ENCODE measurements around the gene ABLIM1.

Gene ABLIM1

DNA sequence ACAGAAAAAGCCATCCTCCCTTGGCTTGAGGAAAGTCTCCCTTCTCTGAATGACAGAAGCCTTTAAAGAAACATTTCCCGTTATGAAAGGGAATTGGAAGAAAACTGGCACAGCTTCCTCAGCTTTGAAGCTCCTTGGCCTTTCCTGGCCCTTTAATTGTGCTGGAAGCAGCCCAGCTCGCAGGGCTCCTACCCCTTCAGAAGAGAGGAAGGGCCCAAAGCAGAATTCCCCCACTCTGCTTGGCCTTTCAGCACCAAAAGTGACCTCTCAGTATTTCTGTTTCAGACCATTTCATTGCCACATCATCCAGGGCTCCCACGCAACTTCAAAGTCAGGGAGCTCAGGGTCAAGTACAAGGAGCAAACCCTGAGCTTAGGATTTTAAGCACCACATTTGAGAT, 258.0 kb downstream of the ABLIM1 start:
- peak overlapping the region; percentile 25 to 94 for H2BK12ac ChIP-seq (ENCODE audit: low read length in 2 of 2)

DNA sequence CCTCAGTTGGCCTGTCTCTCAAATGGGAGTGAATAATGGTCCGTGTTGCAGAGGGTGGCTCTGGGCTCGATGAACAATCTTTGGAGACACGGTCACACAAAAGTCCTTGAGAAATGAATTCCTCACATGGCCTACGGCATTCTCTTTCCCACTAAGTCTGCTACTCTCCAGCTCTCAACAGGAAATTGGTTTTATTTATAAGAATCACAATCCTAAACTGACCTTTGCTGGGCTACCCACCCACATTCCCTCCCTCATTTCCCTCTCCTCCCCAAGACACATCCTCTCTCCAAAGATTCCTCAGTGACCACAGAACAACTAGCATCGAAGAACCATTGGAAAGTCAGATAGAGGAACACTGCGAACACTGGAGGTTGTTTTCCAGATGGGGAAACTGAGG, 258.5 kb downstream of the ABLIM1 start:
- Histone ChIP-seq H3K27me3 (ENCODE audit: control insufficient read depth in 1 of 2, insufficient read depth in 1 of 2, low read length in 2 of 2) (peaks cover 30 to 51% of the 10 kb centered on the region in 2 experiments), H3K79me1 (replicated peaks; ENCODE audit: low read length, poor library complexity, severe bottlenecking) (no peaks in the 10 kb centered on the region), H3K23ac (ENCODE audit: low read length in 2 of 2) (no peak overlapping the region), H3K9me3 (ENCODE audit: control insufficient read depth, low read length) (no peaks in the 10 kb centered on the region), H2AFZ (ENCODE audit: low read depth, low read length) (no peak overlapping the region), H2BK120ac (ENCODE audit: low read depth, low read length) (peak overlapping the region; percentile 93), H3K18ac (ENCODE audit: low read depth in 1 of 2, low read length in 2 of 2) (peak overlapping the region; percentile 94 to 96), H3K4me2 (ENCODE audit: low read length, poor library complexity, severe bottlenecking) (peak overlapping the region; percentile 2), H3K36me3 (ENCODE audit: control insufficient read depth in 1 of 2, insufficient read depth in 2 of 2, low read depth in 1 of 2, low read length in 2 of 2) (no peaks in the 10 kb centered on the region), H3K9ac (ENCODE audit: low read length) (no peak overlapping the region), H3K4me1 (ENCODE audit: control insufficient read depth, insufficient read depth, low read depth, low read length) (peaks cover 17% of the 10 kb centered on the region), H2BK5ac (ENCODE audit: low read depth, low read length, poor library complexity, severe bottlenecking) (no peak overlapping the region), H2BK15ac (ENCODE audit: low read depth, poor library complexity, severe bottlenecking) (peak overlapping the region; percentile 73), H3K27ac (ENCODE audit: low read length, poor library complexity, severe bottlenecking) (no peak overlapping the region), H4K8ac (ENCODE audit: low read length) (peak overlapping the region; percentile 84), H3K4ac (ENCODE audit: low read depth in 1 of 2, low read length in 2 of 2) (peak overlapping the region in 1 of 2 experiments; percentile 70), H2AK5ac (ENCODE audit: low read length, severe bottlenecking) (no peak overlapping the region), H3K4me3 (ENCODE audit: insufficient read depth in 1 of 2, low read depth in 1 of 2, low read length in 2 of 2) (no peak overlapping the region), H3K14ac (ENCODE audit: low read length in 2 of 2) (no peak overlapping the region), H4K91ac (ENCODE audit: low read length) (no peak overlapping the region), H2BK12ac (ENCODE audit: low read length in 2 of 2) (peak overlapping the region; percentile 25 to 94)
- peak; percentile 84 for DNase-seq
- 16% methylated on average over 6 of the region's 6 CpGs for WGBS

More for the DNA sequence above, 258.0 kb downstream of the ABLIM1 start:
- Histone ChIP-seq H2BK120ac (ENCODE audit: low read depth, low read length) (peak overlapping the region; percentile 93), H3K9me3 (ENCODE audit: control insufficient read depth, low read length) (no peaks in the 10 kb centered on the region), H2BK5ac (ENCODE audit: low read depth, low read length, poor library complexity, severe bottlenecking) (no peak overlapping the region), H4K8ac (ENCODE audit: low read length) (peak overlapping the region; percentile 84), H3K4ac (ENCODE audit: low read depth in 1 of 2, low read length in 2 of 2) (peak overlapping the region; percentile 68 to 70), H3K9ac (ENCODE audit: low read length) (no peak overlapping the region), H3K4me3 (ENCODE audit: insufficient read depth in 1 of 2, low read depth in 1 of 2, low read length in 2 of 2) (no peak overlapping the region), H3K27me3 (ENCODE audit: control insufficient read depth in 1 of 2, insufficient read depth in 1 of 2, low read length in 2 of 2) (peaks cover 34 to 49% of the 10 kb centered on the region in 2 experiments), H3K79me1 (replicated peaks; ENCODE audit: low read length, poor library complexity, severe bottlenecking) (no peaks in the 10 kb centered on the region), H3K36me3 (ENCODE audit: control insufficient read depth in 1 of 2, insufficient read depth in 2 of 2, low read depth in 1 of 2, low read length in 2 of 2) (no peaks in the 10 kb centered on the region), H2AK5ac (ENCODE audit: low read length, severe bottlenecking) (no peak overlapping the region), H3K18ac (ENCODE audit: low read depth in 1 of 2, low read length in 2 of 2) (peak overlapping the region; percentile 94 to 96), H3K4me2 (ENCODE audit: low read length, poor library complexity, severe bottlenecking) (peak overlapping the region; percentile 2), H3K4me1 (ENCODE audit: control insufficient read depth, insufficient read depth, low read depth, low read length) (peaks cover 20% of the 10 kb centered on the region), H4K91ac (ENCODE audit: low read length) (peak overlapping the region; percentile 80), H3K23ac (ENCODE audit: low read length in 2 of 2) (no peak overlapping the region), H2AFZ (ENCODE audit: low read depth, low read length) (no peak overlapping the region), H3K14ac (ENCODE audit: low read length in 2 of 2) (no peak overlapping the region), H3K27ac (ENCODE audit: low read length, poor library complexity, severe bottlenecking) (no peak overlapping the region), H2BK15ac (ENCODE audit: low read depth, poor library complexity, severe bottlenecking) (no peak overlapping the region)
- DNase-seq = peak; percentile 89
- WGBS = 9% methylated on average over 2 of the region's 3 CpGs

DNA sequence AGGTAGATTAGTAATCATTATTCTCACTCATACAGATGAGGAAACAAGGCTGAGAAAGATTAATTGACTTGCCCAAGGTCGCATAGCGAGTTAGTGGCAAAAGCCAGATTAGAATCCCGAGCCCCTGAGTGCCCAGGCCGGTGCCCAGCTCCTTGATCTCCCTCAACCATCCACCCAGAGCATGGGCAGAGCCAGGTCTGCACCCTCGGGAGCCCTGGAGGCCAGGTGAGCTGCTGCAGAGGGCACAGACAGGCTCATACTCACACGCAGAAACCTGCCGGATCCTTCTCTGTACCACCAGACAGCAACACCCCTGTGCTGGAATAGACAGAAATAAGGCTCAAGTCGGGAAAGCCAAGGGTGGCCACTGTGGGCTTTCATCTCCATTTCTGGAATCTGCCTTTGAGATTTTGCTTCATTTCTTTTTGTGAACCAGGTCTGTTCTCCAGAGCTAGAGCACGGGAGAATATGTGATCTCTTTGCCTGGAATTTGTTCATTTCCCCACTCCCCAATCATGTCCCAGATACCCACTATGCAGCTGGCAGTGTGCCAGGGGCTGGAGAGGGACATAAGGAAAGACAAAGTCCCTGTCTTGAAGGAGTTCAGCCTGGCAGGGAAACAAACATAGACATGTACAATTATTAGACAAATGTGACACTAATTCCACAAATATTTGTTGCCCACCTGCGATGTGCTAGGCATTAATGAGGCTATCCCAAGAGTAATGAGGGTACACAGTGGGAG, 259.3 kb downstream of the ABLIM1 start:
- H2BK15ac ChIP-seq (ENCODE audit: low read depth, poor library complexity, severe bottlenecking) = peak overlapping the region; percentile 44
- H3K9ac ChIP-seq (ENCODE audit: low read length) = no peak overlapping the region
- H3K27me3 ChIP-seq (ENCODE audit: control insufficient read depth in 1 of 2, insufficient read depth in 1 of 2, low read length in 2 of 2) = peaks cover 26 to 57% of the 10 kb centered on the region in 2 experiments
- H3K4me3 ChIP-seq (ENCODE audit: insufficient read depth in 1 of 2, low read depth in 1 of 2, low read length in 2 of 2) = no peak overlapping the region
- H4K91ac ChIP-seq (ENCODE audit: low read length) = peak overlapping the region; percentile 77
- H2BK12ac ChIP-seq (ENCODE audit: low read length in 2 of 2) = peak overlapping the region; percentile 91 to 92
- H2AK5ac ChIP-seq (ENCODE audit: low read length, severe bottlenecking) = no peak overlapping the region
- H4K8ac ChIP-seq (ENCODE audit: low read length) = peak overlapping the region; percentile 47
- peak overlapping the region; percentile 40 to 90 for H3K18ac ChIP-seq (ENCODE audit: low read depth in 1 of 2, low read length in 2 of 2)
- peaks cover 9% of the 10 kb centered on the region for H3K4me1 ChIP-seq (ENCODE audit: control insufficient read depth, insufficient read depth, low read depth, low read length)
- no peaks in the 10 kb centered on the region for H3K36me3 ChIP-seq (ENCODE audit: control insufficient read depth in 1 of 2, insufficient read depth in 2 of 2, low read depth in 1 of 2, low read length in 2 of 2)
- H3K9me3 ChIP-seq (ENCODE audit: control insufficient read depth, low read length) = no peaks in the 10 kb centered on the region
- H2BK5ac ChIP-seq (ENCODE audit: low read depth, low read length, poor library complexity, severe bottlenecking) = no peak overlapping the region
- H2AFZ ChIP-seq (ENCODE audit: low read depth, low read length) = no peak overlapping the region
- 89% methylated on average over 9 of the region's 10 CpGs for WGBS
- H3K4me2 ChIP-seq (ENCODE audit: low read length, poor library complexity, severe bottlenecking) = no peak overlapping the region
- DNase-seq = peak; percentile 24
- H3K4ac ChIP-seq (ENCODE audit: low read depth in 1 of 2, low read length in 2 of 2) = peak overlapping the region; percentile 67 to 75
- H3K23ac ChIP-seq (ENCODE audit: low read length in 2 of 2) = no peak overlapping the region
- H3K27ac ChIP-seq (ENCODE audit: low read length, poor library complexity, severe bottlenecking) = no peak overlapping the region
- H3K14ac ChIP-seq (ENCODE audit: low read length in 2 of 2) = peak overlapping the region in 1 of 2 experiments; percentile 26
- H3K79me1 ChIP-seq (replicated peaks; ENCODE audit: low read length, poor library complexity, severe bottlenecking) = no peaks in the 10 kb centered on the region
- peak overlapping the region; percentile 39 for H2BK120ac ChIP-seq (ENCODE audit: low read depth, low read length)

DNA sequence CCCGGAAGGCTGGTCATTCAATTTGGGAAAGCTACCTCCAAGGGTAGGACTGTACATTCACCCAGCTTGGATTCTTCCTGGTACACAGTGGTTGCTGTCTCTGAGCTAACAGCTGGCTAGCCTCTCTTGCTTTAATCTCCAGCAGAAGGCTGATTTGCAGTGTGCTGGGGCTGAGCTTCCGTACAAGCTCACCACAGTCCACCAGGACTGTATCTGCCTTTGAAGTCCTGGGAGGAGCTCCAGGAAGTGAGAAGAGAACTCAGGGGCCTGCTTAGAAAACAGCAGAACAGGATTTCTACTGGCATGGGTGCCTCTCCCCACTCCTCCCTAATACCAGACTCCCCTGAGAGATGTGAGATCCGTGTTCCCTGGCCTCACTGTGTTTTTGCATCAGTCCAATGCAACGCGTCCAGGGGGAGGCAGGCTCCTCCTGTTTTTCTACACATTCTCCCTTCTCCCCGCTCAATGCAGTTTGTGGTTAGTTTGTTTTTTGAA, 260.4 kb downstream of the ABLIM1 start:
- Histone ChIP-seq H3K4me1 (ENCODE audit: control insufficient read depth, insufficient read depth, low read depth, low read length) (peaks cover 10% of the 10 kb centered on the region), H3K4me3 (ENCODE audit: insufficient read depth in 1 of 2, low read depth in 1 of 2, low read length in 2 of 2) (peak overlapping the region in 1 of 2 experiments; percentile 68), H3K14ac (ENCODE audit: low read length in 2 of 2) (no peak overlapping the region), H3K79me1 (replicated peaks; ENCODE audit: low read length, poor library complexity, severe bottlenecking) (no peaks in the 10 kb centered on the region), H2BK120ac (ENCODE audit: low read depth, low read length) (no peak overlapping the region), H2BK5ac (ENCODE audit: low read depth, low read length, poor library complexity, severe bottlenecking) (no peak overlapping the region), H2BK12ac (ENCODE audit: low read length in 2 of 2) (peak overlapping the region in 1 of 2 experiments; percentile 61), H2AFZ (ENCODE audit: low read depth, low read length) (no peak overlapping the region), H2AK5ac (ENCODE audit: low read length, severe bottlenecking) (no peak overlapping the region), H3K36me3 (ENCODE audit: control insufficient read depth in 1 of 2, insufficient read depth in 2 of 2, low read depth in 1 of 2, low read length in 2 of 2) (no peaks in the 10 kb centered on the region), H4K8ac (ENCODE audit: low read length) (peak overlapping the region; percentile 27), H3K9ac (ENCODE audit: low read length) (peak overlapping the region; percentile 61), H4K91ac (ENCODE audit: low read length) (peak overlapping the region; percentile 83), H3K4ac (ENCODE audit: low read depth in 1 of 2, low read length in 2 of 2) (peak overlapping the region in 1 of 2 experiments; percentile 50), H3K27me3 (ENCODE audit: control insufficient read depth in 1 of 2, insufficient read depth in 1 of 2, low read length in 2 of 2) (peaks cover 16 to 55% of the 10 kb centered on the region in 2 experiments), H3K4me2 (ENCODE audit: low read length, poor library complexity, severe bottlenecking) (no peak overlapping the region), H3K27ac (ENCODE audit: low read length, poor library complexity, severe bottlenecking) (no peak overlapping the region), H2BK15ac (ENCODE audit: low read depth, poor library complexity, severe bottlenecking) (no peak overlapping the region), H3K9me3 (ENCODE audit: control insufficient read depth, low read length) (no peaks in the 10 kb centered on the region), H3K23ac (ENCODE audit: low read length in 2 of 2) (no peak overlapping the region), H3K18ac (ENCODE audit: low read depth in 1 of 2, low read length in 2 of 2) (peak overlapping the region; percentile 73)
- WGBS = 40% methylated on average over 3 of the region's 6 CpGs
- peak; percentile 81 for DNase-seq

Data from mesenchymal stem cell (in vitro differentiated cells and primary cell).